ENCODE data around the gene TMEM164.

GRCh38 chrX:110211340-110211739, 208.4 kb downstream of the TMEM164 start:
- TF ChIP-seq POLR2A (IDR thresholded peaks at IDR 0.05) (no peak), CTCF (IDR thresholded peaks at IDR 0.05) (no peak)

All from right lobe of liver (tissue), 4 donors.